GM21825 (cell line): Measurements from ENCODE around the gene PRDM16.

Source experiments
- ATAC-seq: cut with Tn5 transposase; IDR thresholded peaks from one replicate; pipeline ENCODE4 v1.9.1; 2021; ENCODE audit warnings: mild to moderate bottlenecking, moderate library complexity; ENCODE audit not compliant: unreplicated experiment

The PRDM16 gene

GRCh38 chr1:3120140-3120539 lies 51.1 kb downstream of the PRDM16 start:
- ATAC-seq: no peak

DNA sequence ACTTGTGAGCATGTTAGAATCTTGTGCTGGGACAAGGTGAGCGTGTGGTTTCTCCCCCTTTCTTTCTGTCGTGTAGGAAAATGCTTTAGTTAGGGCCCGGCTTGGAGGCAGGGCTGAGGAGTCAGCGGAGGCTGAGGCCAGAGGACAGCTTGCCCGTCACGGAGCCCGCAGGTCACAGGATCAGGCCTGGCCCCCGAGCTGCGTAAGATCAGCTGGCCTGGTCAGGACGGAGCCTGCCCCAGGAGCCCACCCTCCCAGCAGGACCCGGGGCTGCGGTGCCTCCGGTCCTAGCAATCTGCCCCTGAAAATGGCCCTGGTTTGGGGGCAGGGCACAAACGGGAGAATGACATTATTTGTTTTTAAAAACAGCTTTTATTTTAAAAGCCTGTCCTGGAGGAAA lies 52.0 kb downstream of the PRDM16 start:
- ATAC-seq: no peak

- no peak for ATAC-seq
Observed at GRCh38 chr1:3121401-3122210, 52.6 kb downstream of the PRDM16 start.

DNA sequence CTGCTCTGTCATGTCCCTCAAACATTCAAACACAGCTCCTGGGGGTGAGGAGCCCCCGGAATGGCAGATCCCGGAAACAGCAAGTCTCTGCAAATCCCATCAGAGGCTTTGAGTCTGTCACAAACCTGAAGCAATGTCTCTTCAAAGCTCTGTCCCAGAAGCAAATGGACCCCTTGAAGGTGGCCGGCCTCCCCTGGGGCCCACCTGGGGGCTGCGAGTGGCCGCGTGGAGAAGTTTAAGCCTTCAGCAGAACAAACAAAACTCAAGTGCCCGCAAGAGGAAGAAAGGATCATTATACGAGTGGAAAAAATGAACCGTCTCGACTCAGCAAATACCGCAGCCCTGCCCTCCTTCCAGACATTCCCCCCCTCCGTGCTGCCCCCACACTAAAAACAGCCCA lies 53.3 kb downstream of the PRDM16 start:
- ATAC-seq: no peak

DNA sequence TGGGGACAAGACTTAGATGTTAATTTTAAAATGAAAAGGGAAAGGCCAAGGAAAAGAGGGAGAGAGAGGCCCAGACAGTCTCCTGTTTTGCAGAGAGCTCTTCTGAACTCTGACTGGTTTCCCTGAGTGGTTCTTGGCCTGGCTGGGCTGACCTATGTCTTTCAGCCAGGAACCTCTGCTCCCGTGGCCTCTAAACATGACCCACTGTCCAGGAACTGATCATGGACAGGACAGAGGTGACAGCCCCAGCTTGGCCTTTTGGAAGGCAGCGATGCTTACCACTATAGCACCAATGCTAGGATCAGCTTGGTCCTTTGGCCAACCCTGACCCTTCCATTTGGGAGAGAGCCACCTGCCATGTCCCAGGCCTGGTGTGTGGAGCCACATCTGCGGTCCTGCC lies 55.2 kb downstream of the PRDM16 start:
- ATAC-seq: no peak

GRCh38 chr1:3125078-3125477 lies 56.1 kb downstream of the PRDM16 start:
- no peak for ATAC-seq

- no peak for ATAC-seq
Observed at GRCh38 chr1:3125546-3126368, 56.8 kb downstream of the PRDM16 start.

GRCh38 chr1:3126756-3127678 lies 58.0 kb downstream of the PRDM16 start:
- no peak for ATAC-seq

- no peak for ATAC-seq
Observed at GRCh38 chr1:3127738-3128137, 58.7 kb downstream of the PRDM16 start.

DNA sequence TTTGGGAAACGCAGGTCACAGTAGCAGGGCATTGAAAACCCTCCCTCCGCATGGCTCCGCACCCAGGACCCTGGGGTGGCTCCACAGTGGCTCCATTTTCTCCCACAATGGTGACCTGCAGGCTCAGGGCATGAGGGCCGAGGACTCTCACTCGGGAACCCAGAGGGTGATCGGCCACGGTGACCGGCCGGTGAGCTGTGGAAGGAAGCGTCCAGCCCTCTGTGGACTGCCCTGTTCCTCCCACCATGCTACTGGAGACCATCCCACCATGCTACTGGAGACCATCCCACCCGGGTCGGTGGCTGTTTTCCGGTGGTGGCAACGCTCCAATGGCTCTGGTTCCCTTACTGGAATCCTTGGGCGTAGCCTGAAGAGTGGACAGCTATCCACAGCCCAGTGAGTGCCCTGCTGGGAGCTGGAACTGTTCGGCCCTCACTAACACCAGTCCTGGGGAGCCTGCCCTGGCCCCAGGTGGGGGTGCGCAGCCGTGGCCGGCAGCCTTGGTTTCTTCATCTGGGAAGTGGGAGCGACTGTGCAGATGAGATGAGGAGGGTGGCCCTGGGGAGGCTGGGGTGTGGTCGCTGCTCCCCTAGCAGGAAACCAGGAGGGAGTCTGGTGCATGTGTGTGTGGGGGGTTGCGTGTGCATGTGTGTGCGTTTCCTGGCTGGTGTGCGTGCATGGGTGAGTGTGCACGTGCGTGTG lies 59.6 kb downstream of the PRDM16 start:
- no peak for ATAC-seq

- no peak for ATAC-seq
Observed at GRCh38 chr1:3129133-3129490, 60.1 kb downstream of the PRDM16 start.

- ATAC-seq: no peak
Observed at GRCh38 chr1:3130268-3130667, 61.3 kb downstream of the PRDM16 start.

DNA sequence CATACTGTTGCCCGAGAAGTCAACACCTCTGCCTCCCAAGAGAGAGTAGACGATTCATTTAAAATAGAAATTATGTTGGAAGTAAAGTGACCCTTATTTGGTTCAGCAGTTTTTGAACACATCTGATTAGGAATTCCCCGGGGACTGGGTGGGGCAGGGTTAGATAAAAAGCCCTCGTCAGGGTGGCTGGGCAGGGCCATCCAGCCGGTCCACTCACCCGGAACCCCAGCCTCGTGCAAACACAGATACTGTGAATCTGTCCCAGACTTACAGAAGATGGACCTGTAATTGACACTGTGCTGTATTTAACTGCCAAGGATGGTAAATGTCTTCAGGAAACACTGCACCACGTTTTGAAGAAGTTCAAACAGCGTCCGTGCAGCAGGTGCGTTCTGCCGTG lies 63.7 kb downstream of the PRDM16 start:
- no peak for ATAC-seq

DNA sequence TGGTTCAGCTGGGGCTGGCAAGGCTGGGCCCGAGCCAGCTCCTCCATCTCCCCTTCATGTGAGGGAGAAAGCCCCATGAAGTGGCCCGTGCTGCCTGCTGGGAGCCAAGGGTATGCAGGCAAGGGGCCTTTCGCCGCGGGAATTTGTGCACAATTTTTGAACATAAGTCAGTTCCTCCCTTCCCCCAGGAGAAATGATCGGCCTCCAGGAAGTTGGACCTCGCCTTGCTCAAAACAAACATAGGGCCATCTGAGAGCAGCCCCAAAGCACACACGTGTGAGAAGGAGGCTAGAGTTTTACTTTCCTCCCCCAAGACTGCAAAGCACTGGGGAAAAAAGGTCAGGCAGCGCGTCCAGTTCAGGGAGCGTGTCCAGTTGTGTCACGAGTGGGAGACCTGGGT lies 64.7 kb downstream of the PRDM16 start:
- no peak for ATAC-seq

- no peak for ATAC-seq
Observed at GRCh38 chr1:3134381-3135072, 65.5 kb downstream of the PRDM16 start.

GRCh38 chr1:3135073-3135702 lies 66.2 kb downstream of the PRDM16 start:
- no peak for ATAC-seq

DNA sequence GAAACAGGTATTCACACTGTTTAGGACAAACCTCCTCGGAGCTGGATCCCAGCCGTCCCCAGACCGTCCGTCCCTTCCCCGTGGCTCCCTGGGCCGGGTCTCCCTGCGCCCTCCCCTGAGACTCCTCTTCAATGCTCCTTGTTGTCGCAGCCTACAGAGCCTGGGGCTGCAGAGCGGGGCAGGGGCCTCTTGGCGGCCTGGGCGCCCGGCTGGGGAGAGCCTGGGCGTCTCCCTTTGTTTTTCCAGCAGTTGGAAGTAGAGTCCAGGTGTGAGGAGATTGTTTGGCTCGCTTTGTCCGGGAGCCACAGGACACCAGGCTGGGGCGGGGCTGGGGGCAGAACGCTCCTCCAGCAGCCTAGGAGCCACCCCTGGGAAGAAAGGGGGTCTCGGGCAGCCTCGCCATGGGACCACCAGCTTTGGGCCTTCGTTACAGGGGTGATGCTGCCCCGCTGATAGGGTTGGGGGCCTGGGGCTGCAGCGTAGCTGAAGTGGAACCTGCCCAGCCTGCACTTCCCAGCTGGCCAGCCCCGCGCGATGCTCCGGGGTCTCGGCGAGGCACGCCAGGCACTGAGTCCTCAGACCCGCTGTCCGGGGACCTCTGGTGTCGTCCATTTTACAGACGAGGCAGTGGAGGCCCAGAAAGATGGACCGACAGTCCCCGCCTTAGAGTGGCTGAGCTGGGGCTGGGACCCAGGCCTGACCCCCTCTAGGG lies 66.9 kb downstream of the PRDM16 start:
- no peak for ATAC-seq

DNA sequence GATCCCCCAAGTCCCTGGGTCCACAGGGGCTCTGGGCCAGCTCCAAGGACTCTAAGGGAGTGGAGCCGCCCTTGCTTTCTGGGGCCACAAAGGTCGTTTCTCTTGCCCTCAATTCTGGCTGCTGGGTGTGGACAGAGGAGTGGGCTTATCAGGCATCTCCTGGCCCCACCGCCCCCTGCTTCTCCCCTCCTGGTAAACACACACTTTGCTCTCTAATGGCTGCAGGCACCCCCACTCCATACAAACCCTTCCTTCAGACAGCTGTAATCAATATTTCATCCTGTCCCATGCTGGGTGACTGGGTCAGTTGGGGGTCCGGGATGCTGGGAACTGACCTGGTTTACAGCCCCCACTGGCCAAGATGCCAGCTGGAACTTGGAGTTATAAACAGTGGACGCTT lies 67.5 kb downstream of the PRDM16 start:
- no peak for ATAC-seq
